Neural cell (in vitro differentiated cells): ENCODE results near the gene RIN3.

Experiments
- EP300 ChIP-seq: fragments of 450-650 bp; conservative IDR thresholded peaks from 2 replicates; pipeline ENCODE4 v1.6.1; 2014; ENCODE audit warnings: antibody characterized with exemption, mild to moderate bottlenecking, moderate library complexity; ENCODE audit not compliant: poor library complexity, severe bottlenecking
- EZH2 ChIP-seq: fragments of 200-600, 300-800 bp; shearing (Covaris generic), sonication (generic); IDR thresholded peaks from 2 replicates; pipeline ENCODE4 v1.6.1; 2014; ENCODE audit warnings: antibody characterized with exemption, low read length, borderline replicate concordance, mild to moderate bottlenecking; ENCODE audit not compliant: insufficient read depth, poor library complexity, severe bottlenecking
- POLR2AphosphoS5 ChIP-seq: IDR thresholded peaks from 2 replicates; pipeline ENCODE4 v1.6.1; 2012
- RAD21 ChIP-seq: fragments of 450-650 bp; conservative IDR thresholded peaks from 2 replicates; pipeline ENCODE4 v1.6.1; 2014; ENCODE audit warnings: antibody characterized with exemption, mild to moderate bottlenecking, moderate library complexity
- TF ChIP-seq, protein P1 (sequence below): fragments of 450-650 bp; IDR thresholded peaks from 2 replicates; pipeline ENCODE4 v1.5.1; 2014; ENCODE audit warnings: antibody characterized with exemption, mild to moderate bottlenecking, moderate library complexity; ENCODE audit not compliant: poor library complexity, severe bottlenecking
- TF ChIP-seq, protein P2 (sequence below): IDR thresholded peaks from 2 replicates; pipeline ENCODE4 v1.6.1; 2012; ENCODE audit warnings: borderline replicate concordance

DNA sequence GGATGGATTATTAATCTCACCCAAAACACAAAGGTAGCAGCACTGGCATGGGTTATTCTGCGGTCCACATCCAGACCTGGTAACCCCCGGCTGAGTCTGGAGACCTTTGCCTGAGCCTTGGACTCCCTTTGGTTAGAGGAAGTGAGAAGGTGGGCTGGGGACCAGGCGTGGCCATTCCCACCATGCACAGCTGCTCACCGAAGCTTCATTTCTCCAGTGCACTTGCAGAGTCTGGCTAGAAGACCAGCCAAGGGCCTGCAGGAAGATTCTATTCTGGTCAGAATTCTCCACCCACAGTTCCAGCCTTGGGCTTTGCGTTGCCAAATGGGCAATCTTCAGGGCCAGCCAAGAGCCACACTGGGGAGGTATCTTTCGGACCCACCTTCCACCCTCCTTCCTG is 161.8 kb downstream of the RIN3 start:
- TF ChIP-seq, protein P1, sequence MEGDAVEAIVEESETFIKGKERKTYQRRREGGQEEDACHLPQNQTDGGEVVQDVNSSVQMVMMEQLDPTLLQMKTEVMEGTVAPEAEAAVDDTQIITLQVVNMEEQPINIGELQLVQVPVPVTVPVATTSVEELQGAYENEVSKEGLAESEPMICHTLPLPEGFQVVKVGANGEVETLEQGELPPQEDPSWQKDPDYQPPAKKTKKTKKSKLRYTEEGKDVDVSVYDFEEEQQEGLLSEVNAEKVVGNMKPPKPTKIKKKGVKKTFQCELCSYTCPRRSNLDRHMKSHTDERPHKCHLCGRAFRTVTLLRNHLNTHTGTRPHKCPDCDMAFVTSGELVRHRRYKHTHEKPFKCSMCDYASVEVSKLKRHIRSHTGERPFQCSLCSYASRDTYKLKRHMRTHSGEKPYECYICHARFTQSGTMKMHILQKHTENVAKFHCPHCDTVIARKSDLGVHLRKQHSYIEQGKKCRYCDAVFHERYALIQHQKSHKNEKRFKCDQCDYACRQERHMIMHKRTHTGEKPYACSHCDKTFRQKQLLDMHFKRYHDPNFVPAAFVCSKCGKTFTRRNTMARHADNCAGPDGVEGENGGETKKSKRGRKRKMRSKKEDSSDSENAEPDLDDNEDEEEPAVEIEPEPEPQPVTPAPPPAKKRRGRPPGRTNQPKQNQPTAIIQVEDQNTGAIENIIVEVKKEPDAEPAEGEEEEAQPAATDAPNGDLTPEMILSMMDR = no peak
- TF ChIP-seq POLR2AphosphoS5 = no peak
- no peak for TF ChIP-seq EZH2
- TF ChIP-seq, protein P2, sequence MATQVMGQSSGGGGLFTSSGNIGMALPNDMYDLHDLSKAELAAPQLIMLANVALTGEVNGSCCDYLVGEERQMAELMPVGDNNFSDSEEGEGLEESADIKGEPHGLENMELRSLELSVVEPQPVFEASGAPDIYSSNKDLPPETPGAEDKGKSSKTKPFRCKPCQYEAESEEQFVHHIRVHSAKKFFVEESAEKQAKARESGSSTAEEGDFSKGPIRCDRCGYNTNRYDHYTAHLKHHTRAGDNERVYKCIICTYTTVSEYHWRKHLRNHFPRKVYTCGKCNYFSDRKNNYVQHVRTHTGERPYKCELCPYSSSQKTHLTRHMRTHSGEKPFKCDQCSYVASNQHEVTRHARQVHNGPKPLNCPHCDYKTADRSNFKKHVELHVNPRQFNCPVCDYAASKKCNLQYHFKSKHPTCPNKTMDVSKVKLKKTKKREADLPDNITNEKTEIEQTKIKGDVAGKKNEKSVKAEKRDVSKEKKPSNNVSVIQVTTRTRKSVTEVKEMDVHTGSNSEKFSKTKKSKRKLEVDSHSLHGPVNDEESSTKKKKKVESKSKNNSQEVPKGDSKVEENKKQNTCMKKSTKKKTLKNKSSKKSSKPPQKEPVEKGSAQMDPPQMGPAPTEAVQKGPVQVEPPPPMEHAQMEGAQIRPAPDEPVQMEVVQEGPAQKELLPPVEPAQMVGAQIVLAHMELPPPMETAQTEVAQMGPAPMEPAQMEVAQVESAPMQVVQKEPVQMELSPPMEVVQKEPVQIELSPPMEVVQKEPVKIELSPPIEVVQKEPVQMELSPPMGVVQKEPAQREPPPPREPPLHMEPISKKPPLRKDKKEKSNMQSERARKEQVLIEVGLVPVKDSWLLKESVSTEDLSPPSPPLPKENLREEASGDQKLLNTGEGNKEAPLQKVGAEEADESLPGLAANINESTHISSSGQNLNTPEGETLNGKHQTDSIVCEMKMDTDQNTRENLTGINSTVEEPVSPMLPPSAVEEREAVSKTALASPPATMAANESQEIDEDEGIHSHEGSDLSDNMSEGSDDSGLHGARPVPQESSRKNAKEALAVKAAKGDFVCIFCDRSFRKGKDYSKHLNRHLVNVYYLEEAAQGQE = no peak
- TF ChIP-seq RAD21 = no peak
- no peak for TF ChIP-seq EP300
